GM19043 (cell line): ENCODE results near the gene LRRC14B.
"Not testable (repeated sequence)": the region's sequence is repeated elsewhere in the genome, so short reads cannot be mapped to it uniquely, and the experiment has no call there.

Experiments
- ATAC-seq: cut with Tn5 transposase; IDR thresholded peaks from one replicate; pipeline ENCODE4 v1.9.1; 2021; ENCODE audit warnings: low read depth; ENCODE audit not compliant: unreplicated experiment

Gene LRRC14B

GRCh38 chr5:159448-160172 is 31.7 kb upstream of the LRRC14B start:
- ATAC-seq = no peak

GRCh38 chr5:160173-160510 is 31.2 kb upstream of the LRRC14B start:
- ATAC-seq = no peak

GRCh38 chr5:160921-161802 is 30.1 kb upstream of the LRRC14B start:
- ATAC-seq = no peak

GRCh38 chr5:161803-162110 is 29.5 kb upstream of the LRRC14B start:
- no peak for ATAC-seq

GRCh38 chr5:162190-162564 is 29.1 kb upstream of the LRRC14B start:
- no peak for ATAC-seq

- ATAC-seq = no peak
Measured at GRCh38 chr5:162565-163337, 28.5 kb upstream of the LRRC14B start.

GRCh38 chr5:163338-163620 is 28.0 kb upstream of the LRRC14B start:
- ATAC-seq = no peak

- no peak for ATAC-seq
Measured at GRCh38 chr5:163841-164240, 27.5 kb upstream of the LRRC14B start.

- ATAC-seq = no peak
Measured at GRCh38 chr5:164244-164643, 27.1 kb upstream of the LRRC14B start.

- ATAC-seq = not testable (repeated sequence)
Measured at GRCh38 chr5:164783-165182, 26.5 kb upstream of the LRRC14B start.

- no peak for ATAC-seq
Measured at GRCh38 chr5:166441-167372, 24.6 kb upstream of the LRRC14B start.

- ATAC-seq = no peak
Measured at GRCh38 chr5:167511-167910, 23.8 kb upstream of the LRRC14B start.

- ATAC-seq = no peak
Measured at GRCh38 chr5:167982-168660, 23.2 kb upstream of the LRRC14B start.

- no peak for ATAC-seq
Measured at GRCh38 chr5:169071-169727, 22.1 kb upstream of the LRRC14B start.

- ATAC-seq = no peak
Measured at GRCh38 chr5:169728-170094, 21.6 kb upstream of the LRRC14B start.

- ATAC-seq = no peak
Measured at GRCh38 chr5:170971-171800, 20.1 kb upstream of the LRRC14B start.

GRCh38 chr5:171801-172331 is 19.4 kb upstream of the LRRC14B start:
- ATAC-seq = no peak

GRCh38 chr5:172421-172820 is 18.9 kb upstream of the LRRC14B start:
- ATAC-seq = no peak

GRCh38 chr5:172841-173251 is 18.4 kb upstream of the LRRC14B start:
- ATAC-seq = no peak
